HEK293T (cell line): ENCODE measurements around the gene KRT2.

Experiments used
- ARNT ChIP-seq: fragments of 450-650 bp; IDR thresholded peaks from 2 replicates; pipeline ENCODE4 v1.6.1; 2017; ENCODE audit warnings: mild to moderate bottlenecking
- ELF4 ChIP-seq: fragments of 450-650 bp; IDR thresholded peaks from 2 replicates; pipeline ENCODE4 v1.6.1; 2017; ENCODE audit warnings: antibody characterized with exemption
- FOXA1 ChIP-seq: fragments of 450-650 bp; IDR thresholded peaks from 2 replicates; pipeline ENCODE4 v1.6.1; 2016; ENCODE audit warnings: mild to moderate bottlenecking
- FOXK2 ChIP-seq: fragments of 450-650 bp; IDR thresholded peaks from 2 replicates; pipeline ENCODE4 v1.6.1; 2016; ENCODE audit warnings: mild to moderate bottlenecking
- L3MBTL2 ChIP-seq: fragments of 450-650 bp; conservative IDR thresholded peaks from 2 replicates; pipeline ENCODE4 v1.6.1; 2016; ENCODE audit warnings: mild to moderate bottlenecking
- SP1 ChIP-seq: fragments of 450-650 bp; IDR thresholded peaks from 2 replicates; pipeline ENCODE4 v1.6.1; 2017

GRCh38 chr12:52634266-52635056, 17.6 kb downstream of the KRT2 start:
- no peak for TF ChIP-seq FOXA1
- no peak for TF ChIP-seq ELF4
- no peak for TF ChIP-seq L3MBTL2
- no peak for TF ChIP-seq SP1
- TF ChIP-seq ARNT: no peak
- TF ChIP-seq FOXK2: no peak
